Ectodermal cell (in vitro differentiated cells): Measurements from ENCODE around the gene NFX1.
"Not testable (repeated sequence)": the region's sequence is repeated elsewhere in the genome, so short reads cannot be mapped to it uniquely, and the experiment has no call there.

Experiments
- H3K27ac ChIP-seq: 2 replicates; pipeline ENCODE4 v1.7.0; 2013; ENCODE audit warnings: mild to moderate bottlenecking, low read depth, low read length; ENCODE audit not compliant: insufficient read depth, poor library complexity, severe bottlenecking
- H3K27me3 ChIP-seq: 2 replicates; pipeline ENCODE4 v1.7.0; 2013; ENCODE audit warnings: mild to moderate bottlenecking, low read length; ENCODE audit not compliant: insufficient read depth, control insufficient read depth, poor library complexity, severe bottlenecking
- H3K36me3 ChIP-seq: one replicate; pipeline ENCODE4 v1.7.0; 2013; ENCODE audit warnings: low read length; ENCODE audit not compliant: control insufficient read depth, insufficient read depth
- H3K4me1 ChIP-seq: one replicate; pipeline ENCODE4 v1.7.0; 2013; ENCODE audit warnings: low read length; ENCODE audit not compliant: control insufficient read depth, insufficient read depth
- H3K4me3 ChIP-seq: 2 replicates; pipeline ENCODE4 v1.7.0; 2013; ENCODE audit warnings: low read depth, low read length, control low read depth; ENCODE audit not compliant: insufficient read depth
- H3K9me3 ChIP-seq: 2 replicates; pipeline ENCODE4 v1.7.0; 2013; ENCODE audit warnings: mild to moderate bottlenecking, low read length, moderate library complexity; ENCODE audit not compliant: control insufficient read depth
- WGBS, 2 experiments: methylation state at CpG; one replicate each; pipeline ENCODE4 v1.1.7; 2013; ENCODE audit warnings: missing lambda C conversion rate in 2 of 2; 5-methylcytosine and 5-hydroxymethylcytosine counted together

Gene NFX1

DNA sequence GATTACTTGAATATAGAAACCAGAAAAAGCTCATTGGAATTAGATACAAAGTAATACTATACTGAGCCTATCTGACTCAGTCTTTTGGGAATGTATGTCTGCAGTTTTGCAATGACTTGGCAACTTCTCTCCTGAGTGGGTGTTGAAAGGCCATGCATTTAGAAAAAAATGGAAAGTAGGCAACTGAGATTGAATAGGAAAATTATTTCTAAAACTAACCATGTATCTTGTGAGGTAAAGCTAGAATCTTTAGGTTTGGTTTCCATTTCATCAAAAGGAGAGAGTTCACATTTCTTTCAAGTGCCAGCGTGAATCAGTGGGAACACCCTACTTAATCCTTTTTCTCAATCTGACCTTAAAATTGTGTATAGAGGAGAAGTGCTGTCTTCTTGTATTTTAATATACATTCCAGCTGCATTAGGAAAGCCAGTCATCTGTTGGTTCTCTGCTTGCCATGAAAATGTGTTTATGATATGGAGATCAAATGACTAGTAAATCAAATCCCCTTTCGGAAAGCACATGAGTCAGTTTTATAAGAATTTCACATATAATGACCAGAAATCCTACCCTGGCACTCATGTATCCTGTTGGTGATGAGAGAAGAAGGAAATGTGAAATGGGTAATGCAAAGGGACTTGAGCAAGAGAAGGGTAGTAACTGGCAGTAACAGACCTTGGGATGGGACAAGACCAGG is 30.4 kb downstream of the NFX1 start:
- Histone ChIP-seq H3K4me3 (no peak overlapping the region), H3K4me1 (no peaks in the 10 kb centered on the region), H3K27ac (no peak overlapping the region), H3K9me3 (no peaks in the 10 kb centered on the region), H3K36me3 (peaks cover 19% of the 10 kb centered on the region), H3K27me3 (no peaks in the 10 kb centered on the region)
- 100% methylated on average over 1 of the region's 2 CpGs for WGBS, 2 experiments

DNA sequence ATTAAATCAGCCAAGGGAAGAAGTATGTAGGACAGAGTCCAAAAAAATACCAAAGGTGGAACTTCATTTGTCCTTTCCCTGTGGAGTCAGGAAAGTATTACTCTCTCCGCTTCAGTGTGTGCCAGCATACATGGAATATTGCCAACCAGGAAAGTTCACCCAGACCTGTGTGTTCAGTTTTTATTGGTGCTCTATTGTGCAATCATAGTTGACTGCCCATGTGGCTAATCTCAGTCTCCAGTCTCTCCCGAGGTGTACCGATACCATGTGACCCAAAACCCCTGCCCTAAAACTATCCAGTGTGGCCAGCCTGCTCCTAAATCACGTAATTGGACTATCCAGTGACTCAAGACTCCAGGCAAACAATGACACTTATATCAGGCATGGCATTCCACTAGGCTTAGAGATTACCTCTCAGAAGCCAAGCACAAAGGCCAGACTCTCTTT is 38.8 kb downstream of the NFX1 start:
- 94 to 96% methylated on average over 4 of the region's 4 CpGs for whole genome bisulfite sequencing, 2 experiments
- peaks cover 5% of the 10 kb centered on the region for H3K36me3 ChIP-seq
- no peak overlapping the region for H3K27ac ChIP-seq

DNA sequence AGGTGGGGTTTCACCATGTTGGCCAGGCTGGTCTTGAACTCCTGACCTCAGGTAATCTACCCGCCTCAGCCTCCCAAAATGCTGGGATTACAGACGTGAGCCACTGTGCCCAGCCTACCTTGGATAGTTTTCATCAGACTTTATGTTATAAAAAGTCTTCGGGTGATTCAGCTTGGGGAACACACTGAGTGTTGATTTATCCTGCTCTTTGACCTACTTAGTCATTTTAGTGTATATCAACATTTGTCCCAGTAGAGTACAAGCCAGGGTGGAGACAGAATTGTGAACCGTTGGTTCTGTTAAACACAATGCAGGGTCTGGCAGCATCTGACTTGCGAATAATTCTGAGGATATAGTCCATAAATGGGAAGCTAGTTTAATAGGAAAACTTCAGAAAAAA is 39.7 kb downstream of the NFX1 start:
- Histone ChIP-seq H3K4me1 (no peaks in the 10 kb centered on the region), H3K27ac (no peak overlapping the region), H3K27me3 (no peaks in the 10 kb centered on the region), H3K9me3 (no peaks in the 10 kb centered on the region), H3K4me3 (no peak overlapping the region), H3K36me3 (peaks cover 5% of the 10 kb centered on the region)
- WGBS, 2 experiments: 95 to 96% methylated on average over 5 of the region's 5 CpGs

More for the DNA sequence above, 38.8 kb downstream of the NFX1 start:
- Histone ChIP-seq H3K9me3 (no peaks in the 10 kb centered on the region), H3K4me3 (no peak overlapping the region), H3K27me3 (no peaks in the 10 kb centered on the region), H3K4me1 (no peaks in the 10 kb centered on the region)

DNA sequence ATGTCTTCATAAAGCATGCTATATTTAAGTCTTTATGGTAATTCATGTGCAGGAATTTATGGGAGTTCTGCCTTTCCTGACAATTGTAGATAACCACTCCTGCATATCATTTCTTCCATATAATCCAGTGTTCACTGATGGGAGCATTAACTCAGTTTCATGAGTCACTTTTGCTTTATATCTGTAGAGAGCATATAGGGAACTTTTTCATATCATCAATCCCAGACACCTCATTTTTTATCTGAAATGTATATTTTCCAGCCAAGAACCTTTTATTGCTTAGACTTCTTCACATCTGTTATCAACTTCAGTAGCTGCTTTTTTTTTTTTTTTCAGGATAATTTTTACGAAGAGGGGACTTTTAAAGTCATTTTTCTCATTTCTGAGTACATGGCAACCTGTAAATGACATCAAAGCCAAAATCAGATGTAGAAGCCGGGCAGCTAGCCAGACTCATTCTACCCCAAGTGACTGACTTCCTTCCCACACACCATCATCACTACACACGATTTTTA is 41.1 kb downstream of the NFX1 start:
- H3K4me1 ChIP-seq: no peaks in the 10 kb centered on the region
- H3K27ac ChIP-seq: no peak overlapping the region
- peaks cover 8% of the 10 kb centered on the region for H3K36me3 ChIP-seq
- 95 to 96% methylated on average over 3 of the region's 3 CpGs for WGBS, 2 experiments
- H3K4me3 ChIP-seq: no peak overlapping the region
- H3K9me3 ChIP-seq: no peaks in the 10 kb centered on the region
- no peaks in the 10 kb centered on the region for H3K27me3 ChIP-seq

DNA sequence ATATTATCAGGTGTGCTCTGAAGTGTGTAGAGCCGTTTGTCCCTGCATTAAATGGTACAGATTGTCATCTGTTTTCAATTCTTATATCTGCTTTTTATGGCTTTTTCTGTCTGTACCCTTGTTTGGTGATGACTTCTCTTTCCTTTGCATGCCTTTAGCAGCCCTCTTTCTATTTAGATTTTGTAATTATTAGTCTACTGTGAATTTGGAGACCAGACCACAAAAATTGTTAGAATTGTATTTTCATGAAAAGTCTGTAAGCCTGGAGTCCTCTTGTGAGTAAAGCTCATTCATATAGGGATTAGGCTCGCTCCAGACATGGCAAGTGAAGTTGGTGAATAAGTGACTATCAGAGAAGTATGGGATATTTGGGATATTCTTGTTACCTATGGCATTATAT is 41.7 kb downstream of the NFX1 start:
- no peak overlapping the region for H3K27ac ChIP-seq
- 92 to 98% methylated on average over 2 of the region's 2 CpGs for WGBS, 2 experiments
- H3K27me3 ChIP-seq: no peaks in the 10 kb centered on the region
- H3K4me3 ChIP-seq: no peak overlapping the region
- no peaks in the 10 kb centered on the region for H3K9me3 ChIP-seq
- peaks cover 9% of the 10 kb centered on the region for H3K36me3 ChIP-seq
- H3K4me1 ChIP-seq: no peaks in the 10 kb centered on the region

DNA sequence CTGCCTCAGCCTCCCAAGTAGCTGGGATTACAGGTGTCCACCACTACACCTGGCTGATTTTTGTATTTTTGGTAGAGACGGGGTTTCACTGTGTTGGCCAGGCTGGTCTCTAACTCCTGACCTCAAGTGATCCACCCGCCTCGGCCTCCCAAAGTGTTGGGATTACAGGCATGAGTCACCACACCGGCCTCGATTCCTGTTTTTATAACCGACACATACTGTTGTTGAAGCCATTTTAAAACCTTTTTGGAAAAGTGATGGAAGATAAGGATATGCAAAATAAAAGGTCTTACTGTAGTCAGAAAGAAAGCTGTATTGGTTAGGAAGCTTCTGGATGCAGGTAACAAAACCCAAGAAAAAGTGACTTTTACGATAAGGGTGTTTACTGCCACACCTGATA is 42.6 kb downstream of the NFX1 start:
- peaks cover 15% of the 10 kb centered on the region for H3K36me3 ChIP-seq
- WGBS, 2 experiments: 95 to 97% methylated on average over 7 of the region's 7 CpGs
- H3K27me3 ChIP-seq, H3K4me1 ChIP-seq, H3K27ac ChIP-seq, H3K9me3 ChIP-seq, H3K4me3 ChIP-seq: not testable (repeated sequence)

DNA sequence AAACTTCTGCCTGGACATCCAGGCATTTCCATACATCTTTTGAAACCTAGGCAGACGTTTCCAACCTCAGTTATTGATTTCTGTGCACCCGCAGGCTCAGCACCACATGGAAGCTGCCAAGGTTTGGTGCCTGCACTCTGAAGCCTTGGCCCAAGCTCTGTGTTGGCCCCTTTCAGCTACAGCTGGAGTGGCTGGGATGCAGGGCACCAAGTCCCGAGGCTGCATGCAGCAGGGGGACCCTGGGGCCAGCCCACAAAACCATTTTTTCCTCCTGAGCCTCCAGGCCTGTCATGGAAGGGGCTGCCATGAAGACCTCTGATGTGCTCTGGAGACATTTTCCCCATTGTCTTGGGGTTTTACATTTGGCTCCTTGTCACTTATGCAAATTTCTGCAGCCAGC is 49.9 kb downstream of the NFX1 start:
- H3K27me3 ChIP-seq: no peaks in the 10 kb centered on the region
- H3K4me1 ChIP-seq: no peaks in the 10 kb centered on the region
- 95 to 98% methylated on average over 3 of the region's 3 CpGs for WGBS, 2 experiments
- no peak overlapping the region for H3K27ac ChIP-seq
- H3K4me3 ChIP-seq: no peak overlapping the region
- peaks cover 10% of the 10 kb centered on the region for H3K9me3 ChIP-seq
- H3K36me3 ChIP-seq: peaks cover 59% of the 10 kb centered on the region

DNA sequence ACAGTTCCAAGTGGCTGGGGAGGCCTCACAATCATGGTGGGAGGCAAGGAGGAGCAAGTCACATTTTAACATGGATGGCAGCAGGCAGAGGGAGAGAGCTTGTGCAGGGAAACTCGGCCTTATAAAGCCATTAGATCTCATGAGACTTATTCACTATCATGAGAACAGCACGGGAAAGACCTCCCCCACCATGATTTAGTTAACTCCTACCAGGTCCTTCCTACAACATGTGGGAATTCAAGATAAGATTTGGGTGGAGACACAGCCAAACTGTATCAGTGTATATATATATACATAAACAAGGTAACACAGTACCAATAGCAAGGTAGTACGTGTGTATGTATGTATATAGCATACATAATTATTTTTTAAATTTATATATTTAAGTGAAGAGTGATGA is 50.9 kb downstream of the NFX1 start:
- Histone ChIP-seq H3K27me3 (no peaks in the 10 kb centered on the region), H3K36me3 (peaks cover 65% of the 10 kb centered on the region), H3K27ac (no peak overlapping the region), H3K9me3 (peaks cover 10% of the 10 kb centered on the region), H3K4me3 (no peak overlapping the region), H3K4me1 (no peaks in the 10 kb centered on the region)
- 85 to 86% methylated on average over 2 of the region's 3 CpGs for WGBS, 2 experiments

DNA sequence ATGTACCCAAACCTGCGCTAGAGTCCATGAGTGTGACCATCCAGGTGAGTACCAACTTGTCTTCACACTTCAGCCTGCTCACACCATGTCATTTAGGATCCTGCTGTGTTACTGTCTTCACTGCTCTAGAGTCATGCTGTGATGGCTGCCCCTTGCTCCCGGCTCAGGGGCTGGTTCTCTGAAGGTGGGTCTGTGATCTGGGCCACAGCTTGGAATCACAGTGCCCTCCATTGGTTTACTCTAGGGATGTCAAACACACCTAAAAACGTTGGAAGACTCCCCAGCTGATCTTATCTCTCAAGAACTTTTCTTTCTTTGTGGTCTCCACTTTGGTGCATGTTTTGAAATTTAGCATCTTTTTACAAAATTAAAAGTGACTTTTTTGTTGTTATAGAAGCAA is 53.8 kb downstream of the NFX1 start:
- H3K27ac ChIP-seq: no peak overlapping the region
- H3K4me3 ChIP-seq: no peak overlapping the region
- peaks cover 63% of the 10 kb centered on the region for H3K36me3 ChIP-seq
- no peaks in the 10 kb centered on the region for H3K27me3 ChIP-seq
- 89 to 94% methylated on average over 3 of the region's 3 CpGs for WGBS, 2 experiments
- H3K4me1 ChIP-seq: no peaks in the 10 kb centered on the region
- peaks cover 5% of the 10 kb centered on the region for H3K9me3 ChIP-seq

DNA sequence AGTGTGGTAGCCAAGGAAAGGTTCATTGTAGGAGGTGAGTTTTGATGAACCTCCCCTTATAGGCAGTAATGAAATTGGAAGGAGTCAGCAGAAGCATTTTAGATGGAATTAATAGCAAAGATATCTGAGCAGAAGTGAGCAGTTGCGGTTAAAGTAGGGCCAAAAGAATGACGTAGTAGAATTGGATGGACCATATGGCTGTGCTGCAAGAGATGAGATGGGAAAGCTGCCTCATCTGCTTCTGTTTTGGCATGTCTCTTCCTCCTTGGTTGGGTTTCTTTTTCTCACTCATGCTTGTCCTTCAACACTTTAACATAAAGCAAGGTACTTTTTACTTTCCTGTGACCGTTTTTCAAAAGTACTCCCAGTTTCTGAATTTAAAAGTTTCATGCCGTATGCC is 56.2 kb downstream of the NFX1 start:
- WGBS, 2 experiments: 96 to 100% methylated on average over 2 to 3 of the region's 4 CpGs
- H3K9me3 ChIP-seq: no peaks in the 10 kb centered on the region
- H3K36me3 ChIP-seq: peaks cover 42% of the 10 kb centered on the region
- no peak overlapping the region for H3K4me3 ChIP-seq
- H3K27me3 ChIP-seq: no peaks in the 10 kb centered on the region
- no peak overlapping the region for H3K27ac ChIP-seq
- no peaks in the 10 kb centered on the region for H3K4me1 ChIP-seq
